Esophagus squamous epithelium (tissue), 5 donors: Measurements from ENCODE around the gene SPDEF. TPM values are rescaled to one million over a fixed set of nuclear protein-coding genes. Genes with fewer than 3 reads are reported as not detected.

Experiments
- DNase-seq: peaks from one replicate; lab custom pipeline; 2025; lab: John Stamatoyannopoulos, UW
- H3K27ac ChIP-seq, 4 donors: fragments of 200-600 bp; sonication (generic); one replicate each; pipeline ENCODE4 v1.5.1; 2016 to 2019; ENCODE audit warnings: mild to moderate bottlenecking in 1 of 4
- H3K27me3 ChIP-seq, 4 donors: fragments of 200-600 bp; sonication (generic); 1 replicate in 3 of 4; 2 replicates in 1 of 4; pipeline versions ENCODE4 v1.5.1 to v1.6.0; 2017 to 2021; ENCODE audit warnings: antibody characterized with exemption in 1 of 4
- H3K36me3 ChIP-seq, 3 donors: fragments of 200-600 bp; sonication (generic); one replicate each; pipeline ENCODE4 v1.5.1; 2016 to 2019
- H3K4me1 ChIP-seq, 3 donors: fragments of 200-600 bp; sonication (generic); one replicate each; pipeline ENCODE4 v1.5.1; 2017 to 2019
- H3K4me3 ChIP-seq, 4 donors: fragments of 200-600 bp; sonication (generic); 1 replicate in 3 of 4; 2 replicates in 1 of 4; pipeline ENCODE4 v1.5.1; 2016 to 2019; ENCODE audit warnings: mild to moderate bottlenecking in 2 of 4, moderate library complexity in 1 of 4
- H3K9me3 ChIP-seq, 3 donors: fragments of 200-600 bp; sonication (generic); one replicate each; pipeline ENCODE4 v1.5.1; 2016 to 2019
- POLR2A ChIP-seq, 4 donors: fragments of 450-650 bp; IDR thresholded peaks; one replicate each; pipeline ENCODE4 v1.6.1; 2017; ENCODE audit warnings: antibody characterized with exemption in 4 of 4, mild to moderate bottlenecking in 4 of 4, moderate library complexity in 3 of 4
- WGBS, 2 donors: methylation state at CpG; one replicate each; pipeline ENCODE4 v1.1.5; 2018; 5-methylcytosine and 5-hydroxymethylcytosine counted together
- intact Hi-C: fragments of 100-400 bp; cut with DNase I; formaldehyde crosslinking; loops from one replicate; pipeline ENCODE4 v1.15.0; 2022
- total RNA-seq, 4 donors: library from RNA; depleted of rRNA; stranded (reverse); fragments of >200 nt; gene quantifications; one replicate each; pipeline ENCODE4 v1.1.0, GENCODE V29; 2016
- TF ChIP-seq, protein P1 (sequence below), 6 experiments: fragments of 450-650 bp in 4 of 6; fragments of 200-600 bp in 2 of 6; sonication (generic) in 2 of 6; IDR thresholded peaks; one replicate each; pipeline ENCODE4 v1.5.1; 2016 to 2019; ENCODE audit warnings: antibody characterized with exemption in 6 of 6, mild to moderate bottlenecking in 4 of 6, moderate library complexity in 4 of 6
- donor health status: DM: yes; HTN: yes; CAD: no.

Gene SPDEF
- total RNA-seq, 4 donors from 2014 or later = 0.79 TPM; not detected in 3

DNA sequence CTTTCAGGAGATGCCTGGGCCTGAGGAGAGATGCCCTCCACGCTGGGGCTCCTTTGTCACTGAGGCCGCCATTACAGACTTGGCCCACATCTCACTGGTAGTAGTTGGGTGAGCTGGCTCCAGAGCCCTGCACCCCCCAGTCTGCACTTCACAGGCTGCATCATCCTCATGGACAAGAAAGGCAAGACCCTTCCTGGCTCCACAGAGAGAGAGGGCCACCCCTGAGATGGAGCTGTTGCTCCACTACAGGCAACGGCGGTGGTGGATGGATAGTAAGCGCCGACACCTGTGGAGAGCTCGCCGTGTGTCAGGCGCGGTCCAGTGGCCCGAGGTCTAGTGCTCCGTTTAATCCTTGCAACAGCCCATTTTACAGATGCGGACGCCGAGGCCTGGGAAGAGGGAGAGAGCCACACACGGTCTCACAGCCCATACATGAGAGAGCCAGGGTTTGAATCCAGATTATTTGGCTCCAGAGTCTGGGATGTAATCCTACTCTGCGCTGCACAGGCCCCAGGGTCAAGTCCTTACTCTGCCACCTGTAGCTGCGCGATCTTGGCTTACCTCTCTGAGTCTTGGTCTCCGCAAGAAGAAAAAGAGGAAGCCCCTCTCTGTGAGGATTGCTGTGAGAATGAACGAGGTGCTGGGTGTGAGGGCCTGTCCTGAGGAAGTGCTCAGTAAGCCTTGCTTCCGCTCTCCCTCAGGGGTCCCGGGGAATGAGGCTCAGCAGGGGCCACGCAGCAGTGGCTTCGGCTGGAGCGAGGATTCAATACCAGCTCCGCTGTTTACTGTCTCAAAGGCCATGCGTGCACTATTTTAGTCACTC, 34.5 kb downstream of the SPDEF start:
- intact Hi-C loops = no loop called here
- TF ChIP-seq POLR2A (IDR thresholded peaks at IDR 0.05) = no peak
- TF ChIP-seq, protein P1, sequence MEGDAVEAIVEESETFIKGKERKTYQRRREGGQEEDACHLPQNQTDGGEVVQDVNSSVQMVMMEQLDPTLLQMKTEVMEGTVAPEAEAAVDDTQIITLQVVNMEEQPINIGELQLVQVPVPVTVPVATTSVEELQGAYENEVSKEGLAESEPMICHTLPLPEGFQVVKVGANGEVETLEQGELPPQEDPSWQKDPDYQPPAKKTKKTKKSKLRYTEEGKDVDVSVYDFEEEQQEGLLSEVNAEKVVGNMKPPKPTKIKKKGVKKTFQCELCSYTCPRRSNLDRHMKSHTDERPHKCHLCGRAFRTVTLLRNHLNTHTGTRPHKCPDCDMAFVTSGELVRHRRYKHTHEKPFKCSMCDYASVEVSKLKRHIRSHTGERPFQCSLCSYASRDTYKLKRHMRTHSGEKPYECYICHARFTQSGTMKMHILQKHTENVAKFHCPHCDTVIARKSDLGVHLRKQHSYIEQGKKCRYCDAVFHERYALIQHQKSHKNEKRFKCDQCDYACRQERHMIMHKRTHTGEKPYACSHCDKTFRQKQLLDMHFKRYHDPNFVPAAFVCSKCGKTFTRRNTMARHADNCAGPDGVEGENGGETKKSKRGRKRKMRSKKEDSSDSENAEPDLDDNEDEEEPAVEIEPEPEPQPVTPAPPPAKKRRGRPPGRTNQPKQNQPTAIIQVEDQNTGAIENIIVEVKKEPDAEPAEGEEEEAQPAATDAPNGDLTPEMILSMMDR (IDR thresholded peaks at IDR 0.05) = no peak
- Histone ChIP-seq H3K27me3 (peaks cover 0 to 9% (median 0%) of the 10 kb centered on the region in 4 donors), H3K4me3 (no peak overlapping the region), H3K9me3 (no peaks in the 10 kb centered on the region), H3K4me1 (peaks cover 0 to 5% (median 5%) of the 10 kb centered on the region in 3 donors), H3K27ac (no peak overlapping the region), H3K36me3 (no peaks in the 10 kb centered on the region)
- DNase-seq = no peak
- WGBS, 2 donors = 80% methylated on average over 18 to 21 of the region's 28 CpGs

DNA sequence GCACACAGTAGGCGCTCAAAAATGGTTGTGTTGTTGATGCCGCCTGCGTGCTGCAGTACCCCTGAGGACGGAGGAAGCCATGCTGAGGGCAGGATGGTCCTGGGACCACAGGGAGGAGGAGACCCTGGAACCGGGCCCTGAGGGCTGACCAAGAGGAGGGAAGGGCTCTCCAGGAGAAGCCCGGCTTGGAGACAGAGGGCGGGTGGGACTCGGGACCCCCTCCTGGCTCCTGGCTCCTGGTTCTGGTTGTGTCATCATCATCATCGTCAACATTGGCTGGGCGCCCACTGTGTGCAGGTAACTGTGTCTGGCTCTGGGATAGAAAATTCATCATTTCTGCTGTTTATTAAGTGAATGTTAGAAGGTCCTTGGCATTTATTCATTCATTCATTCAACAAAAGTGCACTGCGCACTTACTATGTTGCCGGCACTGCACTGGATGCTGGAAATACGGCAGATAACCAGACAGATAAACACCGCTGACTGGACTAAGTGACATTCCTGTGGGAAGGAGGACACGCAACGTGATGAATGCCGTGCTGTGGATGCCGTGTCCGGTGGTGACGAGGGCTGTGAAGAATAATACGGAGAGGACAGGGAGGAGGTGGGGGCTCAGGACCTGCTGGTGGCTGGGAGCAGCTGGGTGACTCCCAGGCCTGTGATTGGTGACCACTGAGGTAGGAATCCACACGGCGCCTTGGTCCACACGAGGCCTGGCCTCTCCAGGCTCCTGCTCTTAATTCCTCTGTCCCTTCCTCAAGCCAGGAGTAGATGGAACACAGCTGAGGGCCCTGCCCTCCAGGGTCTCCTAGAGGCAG, 35.3 kb downstream of the SPDEF start:
- intact Hi-C loops = no loop called here
- no peak overlapping the region for H3K27ac ChIP-seq
- 81 to 82% methylated on average over 17 to 24 of the region's 24 CpGs for WGBS, 2 donors
- DNase-seq = no peak
- H3K27me3 ChIP-seq = peaks cover 0 to 17% (median 0%) of the 10 kb centered on the region in 4 donors
- TF ChIP-seq, protein P1 (IDR thresholded peaks at IDR 0.05) = no peak
- TF ChIP-seq POLR2A (IDR thresholded peaks at IDR 0.05) = no peak
- no peaks in the 10 kb centered on the region for H3K9me3 ChIP-seq
- no peaks in the 10 kb centered on the region for H3K36me3 ChIP-seq
- no peak overlapping the region for H3K4me3 ChIP-seq
- H3K4me1 ChIP-seq = no peaks in the 10 kb centered on the region

DNA sequence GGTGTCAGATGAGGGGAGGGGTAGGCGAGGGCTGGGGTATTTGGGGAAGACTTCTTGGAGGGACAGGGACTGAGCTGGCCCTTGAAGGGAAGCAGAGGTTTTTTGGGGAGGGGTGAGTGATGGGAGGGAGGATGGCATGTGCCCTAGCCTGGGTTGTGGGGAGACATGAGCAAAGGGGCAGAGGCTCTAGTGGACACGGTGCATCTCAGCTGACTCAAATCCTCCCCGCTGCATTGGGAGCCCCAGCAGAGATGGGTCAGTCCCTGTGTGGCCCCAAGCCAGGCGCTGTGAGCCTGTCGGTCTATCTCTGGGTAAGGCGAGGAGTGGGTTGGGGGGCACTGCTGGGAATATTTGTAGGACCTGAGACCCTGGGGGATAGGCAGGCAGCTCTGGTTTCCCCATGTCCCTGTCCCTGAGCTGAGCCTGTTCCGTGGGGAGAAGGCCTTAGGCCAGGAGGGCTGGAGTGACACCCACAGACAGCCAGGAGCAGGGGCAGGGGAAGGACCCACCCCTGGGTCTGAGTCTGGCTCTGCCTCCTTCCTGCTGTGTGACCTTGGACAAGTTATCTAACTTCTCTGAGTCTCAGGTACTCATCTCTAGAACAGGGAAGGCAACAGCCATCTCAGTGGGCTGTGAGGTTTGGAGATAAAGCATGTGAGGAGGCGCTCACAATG, 36.0 kb downstream of the SPDEF start:
- Histone ChIP-seq H3K36me3 (no peaks in the 10 kb centered on the region), H3K27me3 (peaks cover 0 to 24% (median 0%) of the 10 kb centered on the region in 4 donors), H3K4me1 (peaks cover 0 to 3% (median 0%) of the 10 kb centered on the region in 3 donors), H3K4me3 (no peak overlapping the region), H3K27ac (no peak overlapping the region), H3K9me3 (no peaks in the 10 kb centered on the region)
- intact Hi-C loops = no loop called here
- no peak for TF ChIP-seq POLR2A (IDR thresholded peaks at IDR 0.05)
- TF ChIP-seq, protein P1 (IDR thresholded peaks at IDR 0.05) = no peak
- 87 to 91% methylated on average over 5 to 8 of the region's 8 CpGs for WGBS, 2 donors
- DNase-seq = no peak

DNA sequence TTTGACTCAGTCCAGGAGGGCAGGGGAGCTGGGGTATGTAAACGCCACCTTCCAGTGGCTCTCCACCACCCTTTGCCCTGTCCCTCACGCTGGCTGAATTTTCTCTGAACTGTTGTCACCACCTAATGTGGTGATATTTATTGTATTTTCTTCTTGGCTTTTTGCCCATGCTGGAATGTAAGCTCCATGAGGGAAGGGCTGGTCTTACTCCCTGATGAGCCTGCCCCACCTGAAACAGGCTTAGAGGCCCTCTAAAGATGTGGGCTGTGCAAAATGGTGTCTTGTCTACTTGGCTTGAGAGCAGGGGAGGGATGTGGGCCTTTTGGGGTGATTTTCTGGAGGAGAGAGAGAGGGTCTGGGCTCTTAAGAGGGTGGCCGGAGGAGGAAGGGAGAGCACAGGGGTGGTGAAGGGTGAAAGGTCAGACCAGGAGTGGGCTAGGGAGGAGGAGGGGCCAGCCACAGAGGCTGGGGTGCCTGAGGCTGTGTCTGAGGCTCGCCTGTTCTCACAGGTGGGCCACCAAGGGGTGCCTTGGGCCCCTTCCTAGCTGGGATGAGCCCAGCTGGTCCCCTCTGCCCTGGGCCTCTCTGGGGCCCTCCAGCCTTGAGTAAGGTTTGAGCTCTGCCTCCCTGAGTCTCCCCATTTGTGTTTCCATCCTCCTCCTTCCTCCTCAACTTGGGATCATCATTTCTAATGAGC, 37.3 kb downstream of the SPDEF start:
- no peaks in the 10 kb centered on the region for H3K9me3 ChIP-seq
- H3K27ac ChIP-seq = no peak overlapping the region
- DNase-seq = no peak
- intact Hi-C loops = no loop called here
- TF ChIP-seq, protein P1 (IDR thresholded peaks at IDR 0.05) = no peak
- TF ChIP-seq POLR2A (IDR thresholded peaks at IDR 0.05) = no peak
- H3K4me3 ChIP-seq = no peak overlapping the region
- WGBS, 2 donors = 79 to 90% methylated on average over 3 to 4 of the region's 4 CpGs
- H3K36me3 ChIP-seq = no peaks in the 10 kb centered on the region
- peaks cover 0 to 10% (median 0%) of the 10 kb centered on the region in 3 donors for H3K4me1 ChIP-seq
- H3K27me3 ChIP-seq = peaks cover 0 to 33% (median 0%) of the 10 kb centered on the region in 4 donors
